Trophoblast cell (in vitro differentiated cells and primary cell): ENCODE data around the gene CYTH1.

ENCODE experiments used
- DNase-seq, 2 donors: peaks; one replicate each; pipeline ENCODE4 v3.0.0-alpha.2; 2016
- H2AFZ ChIP-seq: 2 replicates; pipeline ENCODE4 v1.6.1; 2013; ENCODE audit warnings: low read length, moderate library complexity, mild to moderate bottlenecking; ENCODE audit not compliant: insufficient read depth, poor library complexity
- H2AK5ac ChIP-seq: 2 replicates; pipeline ENCODE4 v1.6.1; 2013; ENCODE audit warnings: mild to moderate bottlenecking, low read length
- H2BK120ac ChIP-seq: 2 replicates; pipeline ENCODE4 v1.6.1; 2013; ENCODE audit warnings: low read length, mild to moderate bottlenecking, moderate library complexity; ENCODE audit not compliant: insufficient read depth, poor library complexity
- H2BK12ac ChIP-seq: 2 replicates; pipeline ENCODE4 v1.6.1; 2013; ENCODE audit warnings: mild to moderate bottlenecking, low read length, moderate library complexity
- H2BK5ac ChIP-seq: 2 replicates; pipeline ENCODE4 v1.6.1; 2013; ENCODE audit warnings: low read length, low read depth, moderate library complexity, mild to moderate bottlenecking; ENCODE audit not compliant: poor library complexity
- H3K14ac ChIP-seq: 2 replicates; pipeline ENCODE4 v1.6.1; 2013; ENCODE audit warnings: mild to moderate bottlenecking, low read length
- H3K18ac ChIP-seq: 2 replicates; pipeline ENCODE4 v1.6.1; 2013; ENCODE audit warnings: mild to moderate bottlenecking, low read length
- H3K23ac ChIP-seq: 2 replicates; pipeline ENCODE4 v1.6.1; 2013; ENCODE audit warnings: low read length
- H3K27ac ChIP-seq: 2 replicates; pipeline ENCODE4 v1.5.1; 2013; ENCODE audit warnings: low read depth, mild to moderate bottlenecking, inconsistent platforms, low read length, moderate library complexity
- H3K27me3 ChIP-seq: 2 replicates; pipeline ENCODE4 v1.6.1; 2013; ENCODE audit warnings: inconsistent platforms, mild to moderate bottlenecking, low read length, moderate library complexity; ENCODE audit not compliant: insufficient read depth
- H3K36me3 ChIP-seq, 2 experiments: 1 replicate in 1 of 2; 2 replicates in 1 of 2; pipeline ENCODE4 v1.6.1; 2013; ENCODE audit warnings: low read length in 2 of 2, mild to moderate bottlenecking in 2 of 2, moderate library complexity in 1 of 2; ENCODE audit not compliant: insufficient read depth in 2 of 2, control insufficient read depth in 1 of 2
- H3K4ac ChIP-seq: 2 replicates; pipeline ENCODE4 v1.6.1; 2013; ENCODE audit warnings: low read depth, mild to moderate bottlenecking, low read length, moderate library complexity
- H3K4me1 ChIP-seq, 2 experiments: 1 replicate in 1 of 2; 2 replicates in 1 of 2; pipeline ENCODE4 v1.6.1; 2013; ENCODE audit warnings: low read length in 2 of 2, mild to moderate bottlenecking in 2 of 2, moderate library complexity in 1 of 2; ENCODE audit not compliant: insufficient read depth in 2 of 2, control insufficient read depth in 1 of 2
- H3K4me2 ChIP-seq: 2 replicates; pipeline ENCODE4 v1.6.1; 2013; ENCODE audit warnings: inconsistent platforms, mild to moderate bottlenecking, low read length, moderate library complexity
- H3K4me3 ChIP-seq: 2 replicates; pipeline ENCODE4 v1.5.1; 2013; ENCODE audit warnings: mild to moderate bottlenecking, low read depth, low read length, inconsistent platforms
- H3K79me1 ChIP-seq: one replicate; pipeline ENCODE4 v1.6.1; 2013; ENCODE audit warnings: low read length
- H3K79me2 ChIP-seq: 2 replicates; pipeline ENCODE4 v1.6.1; 2013; ENCODE audit warnings: low read length, mild to moderate bottlenecking; ENCODE audit not compliant: control insufficient read depth, insufficient read depth, poor library complexity
- H3K9ac ChIP-seq: 2 replicates; pipeline ENCODE4 v1.6.1; 2013; ENCODE audit warnings: mild to moderate bottlenecking, low read length
- H3K9me3 ChIP-seq: 2 replicates; pipeline ENCODE4 v1.6.1; 2013; ENCODE audit warnings: low read depth, mild to moderate bottlenecking, control low read depth, inconsistent platforms, low read length; ENCODE audit not compliant: insufficient read depth
- H4K12ac ChIP-seq: 2 replicates; pipeline ENCODE4 v1.6.1; 2013; ENCODE audit warnings: low read depth, mild to moderate bottlenecking, low read length, moderate library complexity
- H4K8ac ChIP-seq: 2 replicates; pipeline ENCODE4 v1.6.1; 2013; ENCODE audit warnings: low read depth, mild to moderate bottlenecking, low read length, moderate library complexity
- H4K91ac ChIP-seq: one replicate; pipeline ENCODE4 v1.6.1; 2013; ENCODE audit warnings: low read depth, mild to moderate bottlenecking, low read length, moderate library complexity
- WGBS: extraction: QIAGEN DNeasy Blood & Tissue Kit; methylation state at CpG from one replicate; pipeline ENCODE4 v1.1.7; 2013; ENCODE audit warnings: missing lambda C conversion rate; ENCODE audit not compliant: insufficient read length, insufficient coverage; ENCODE audit errors: extremely low coverage; 5-methylcytosine and 5-hydroxymethylcytosine counted together

CYTH1 gene

GRCh38 chr17:78645421-78646295 lies 136.4 kb downstream of the CYTH1 start:
- no peak overlapping the region for H3K27ac ChIP-seq
- H3K4ac ChIP-seq: no peak overlapping the region
- H2BK120ac ChIP-seq: no peak overlapping the region
- no peak overlapping the region for H4K12ac ChIP-seq
- no peak overlapping the region for H3K14ac ChIP-seq
- peak; percentile 48 to 53 for DNase-seq
- no peaks in the 10 kb centered on the region for H3K27me3 ChIP-seq
- no peak overlapping the region for H2BK5ac ChIP-seq
- no peak overlapping the region for H2AFZ ChIP-seq
- no peak overlapping the region for H2AK5ac ChIP-seq
- no peak overlapping the region for H3K4me3 ChIP-seq
- H3K4me1 ChIP-seq: no peaks in the 10 kb centered on the region
- no peak overlapping the region for H4K91ac ChIP-seq
- H2BK12ac ChIP-seq: no peak overlapping the region
- whole genome bisulfite sequencing: no CpG with 5 or more reads among the region's 30 CpGs
- no peak overlapping the region for H3K23ac ChIP-seq
- no peak overlapping the region for H4K8ac ChIP-seq
- no peak overlapping the region for H3K9ac ChIP-seq
- no peak overlapping the region for H3K18ac ChIP-seq
- H3K79me1 ChIP-seq: no peaks in the 10 kb centered on the region
- no peaks in the 10 kb centered on the region for H3K79me2 ChIP-seq
- no peaks in the 10 kb centered on the region for H3K9me3 ChIP-seq
- no peaks in the 10 kb centered on the region for H3K36me3 ChIP-seq
- no peak overlapping the region for H3K4me2 ChIP-seq

- no peaks in the 10 kb centered on the region for H3K4me1 ChIP-seq
- no peak overlapping the region for H3K27ac ChIP-seq
- no peak overlapping the region for H4K12ac ChIP-seq
- no peak overlapping the region for H3K14ac ChIP-seq
- H3K9ac ChIP-seq: no peak overlapping the region
- H3K79me2 ChIP-seq: no peaks in the 10 kb centered on the region
- no peaks in the 10 kb centered on the region for H3K9me3 ChIP-seq
- H3K4me3 ChIP-seq: no peak overlapping the region
- no peaks in the 10 kb centered on the region for H3K27me3 ChIP-seq
- no peak overlapping the region for H3K4me2 ChIP-seq
- no peak overlapping the region for H2AFZ ChIP-seq
- no peaks in the 10 kb centered on the region for H3K79me1 ChIP-seq
- H2BK120ac ChIP-seq: no peak overlapping the region
- H2BK5ac ChIP-seq: no peak overlapping the region
- H2BK12ac ChIP-seq: no peak overlapping the region
- no peak overlapping the region for H4K8ac ChIP-seq
- no peak overlapping the region for H3K18ac ChIP-seq
- H3K4ac ChIP-seq: no peak overlapping the region
- H3K23ac ChIP-seq: no peak overlapping the region
- no peak overlapping the region for H4K91ac ChIP-seq
- no peaks in the 10 kb centered on the region for H3K36me3 ChIP-seq
- WGBS: no CpG with 5 or more reads among the region's 14 CpGs
- no peak for DNase-seq
- H2AK5ac ChIP-seq: no peak overlapping the region
These were observed 137.1 kb downstream of the CYTH1 start for GRCh38 chr17:78644931-78645351.

GRCh38 chr17:78644224-78644623 lies 137.8 kb downstream of the CYTH1 start:
- WGBS: no CpG with 5 or more reads among the region's 8 CpGs

GRCh38 chr17:78643326-78643725 lies 138.7 kb downstream of the CYTH1 start:
- no peak overlapping the region for H3K18ac ChIP-seq
- no peak overlapping the region for H4K91ac ChIP-seq
- no peak overlapping the region for H2BK120ac ChIP-seq
- H3K27me3 ChIP-seq: no peaks in the 10 kb centered on the region
- no peak overlapping the region for H3K9ac ChIP-seq
- no peak for DNase-seq
- no CpG with 5 or more reads among the region's 13 CpGs for WGBS
- H3K9me3 ChIP-seq: no peaks in the 10 kb centered on the region
- no peak overlapping the region for H4K12ac ChIP-seq
- no peaks in the 10 kb centered on the region for H3K79me2 ChIP-seq
- H2AK5ac ChIP-seq: no peak overlapping the region
- no peak overlapping the region for H3K4me2 ChIP-seq
- H2BK12ac ChIP-seq: no peak overlapping the region
- no peak overlapping the region for H2AFZ ChIP-seq
- no peaks in the 10 kb centered on the region for H3K4me1 ChIP-seq
- no peak overlapping the region for H3K4ac ChIP-seq
- no peak overlapping the region for H2BK5ac ChIP-seq
- H3K79me1 ChIP-seq: no peaks in the 10 kb centered on the region
- H3K14ac ChIP-seq: no peak overlapping the region
- H3K23ac ChIP-seq: no peak overlapping the region
- H4K8ac ChIP-seq: no peak overlapping the region
- H3K4me3 ChIP-seq: no peak overlapping the region
- H3K36me3 ChIP-seq: no peaks in the 10 kb centered on the region
- H3K27ac ChIP-seq: no peak overlapping the region

More at GRCh38 chr17:78644224-78644623, 137.8 kb downstream of the CYTH1 start:
- Histone ChIP-seq H2AFZ (no peak overlapping the region), H3K79me2 (no peaks in the 10 kb centered on the region), H4K12ac (peak overlapping the region; percentile 16), H3K14ac (no peak overlapping the region), H2AK5ac (no peak overlapping the region), H3K4ac (no peak overlapping the region), H3K9ac (no peak overlapping the region), H2BK5ac (no peak overlapping the region), H2BK120ac (no peak overlapping the region), H4K8ac (no peak overlapping the region), H3K79me1 (no peaks in the 10 kb centered on the region), H4K91ac (no peak overlapping the region), H3K27me3 (no peaks in the 10 kb centered on the region), H3K27ac (no peak overlapping the region), H3K9me3 (no peaks in the 10 kb centered on the region), H3K36me3 (no peaks in the 10 kb centered on the region), H2BK12ac (no peak overlapping the region), H3K4me3 (no peak overlapping the region), H3K18ac (no peak overlapping the region), H3K4me1 (no peaks in the 10 kb centered on the region), H3K4me2 (no peak overlapping the region), H3K23ac (no peak overlapping the region)
- DNase-seq: no peak
